ENCODE data around the gene FUBP3. TPM values are rescaled to one million over a fixed set of nuclear protein-coding genes. Genes with fewer than 3 reads are reported as not detected.

FUBP3 gene, protein sequence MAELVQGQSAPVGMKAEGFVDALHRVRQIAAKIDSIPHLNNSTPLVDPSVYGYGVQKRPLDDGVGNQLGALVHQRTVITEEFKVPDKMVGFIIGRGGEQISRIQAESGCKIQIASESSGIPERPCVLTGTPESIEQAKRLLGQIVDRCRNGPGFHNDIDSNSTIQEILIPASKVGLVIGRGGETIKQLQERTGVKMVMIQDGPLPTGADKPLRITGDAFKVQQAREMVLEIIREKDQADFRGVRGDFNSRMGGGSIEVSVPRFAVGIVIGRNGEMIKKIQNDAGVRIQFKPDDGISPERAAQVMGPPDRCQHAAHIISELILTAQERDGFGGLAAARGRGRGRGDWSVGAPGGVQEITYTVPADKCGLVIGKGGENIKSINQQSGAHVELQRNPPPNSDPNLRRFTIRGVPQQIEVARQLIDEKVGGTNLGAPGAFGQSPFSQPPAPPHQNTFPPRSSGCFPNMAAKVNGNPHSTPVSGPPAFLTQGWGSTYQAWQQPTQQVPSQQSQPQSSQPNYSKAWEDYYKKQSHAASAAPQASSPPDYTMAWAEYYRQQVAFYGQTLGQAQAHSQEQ
- total RNA-seq = 70.8 to 77.0 TPM (median 73.1 TPM) in 3 replicates

- DNase-seq (ENCODE audit: low spot score in 2 of 2, unreplicated experiment in 2 of 2) = peak; percentile 76 to 83
- no peaks in the 10 kb centered on the region for H3K36me3 Mint-ChIP-seq
- H3K4me1 Mint-ChIP-seq = peaks cover 23% of the 10 kb centered on the region
- H3K4me3 Mint-ChIP-seq = peak within 1 kb of the TSS; percentile 85
- no peak for TF ChIP-seq CTCF (IDR thresholded peaks at IDR 0.05; ENCODE audit: unreplicated experiment)
- H3K27ac Mint-ChIP-seq = peak within 1 kb of the TSS; percentile 92
- peaks cover 7% of the 10 kb centered on the region for H3K27me3 Mint-ChIP-seq (ENCODE audit: low read depth)
- H3K9me3 Mint-ChIP-seq = no peaks in the 10 kb centered on the region
Observed at GRCh38 chr9:130578865-130579737, at the start of gene FUBP3. Gene FUBP3 (plus strand): TSS chr9:130579577. CDS start chr9:130579681, 104 bp downstream.

- Mint-ChIP-seq H3K36me3 (no peaks in the 10 kb centered on the region), H3K4me1 (peaks cover 25% of the 10 kb centered on the region), H3K27me3 (ENCODE audit: low read depth) (peaks cover 3% of the 10 kb centered on the region), H3K27ac (peak overlapping the region; percentile 43), H3K4me3 (no peak overlapping the region), H3K9me3 (no peaks in the 10 kb centered on the region)
- TF ChIP-seq CTCF (IDR thresholded peaks at IDR 0.05; ENCODE audit: unreplicated experiment) = no peak
- DNase-seq (ENCODE audit: low spot score in 2 of 2, unreplicated experiment in 2 of 2) = no peak
Observed at GRCh38 chr9:130530938-130531337, 48.4 kb upstream of the FUBP3 start.

GRCh38 chr9:130531670-130532069 is 47.7 kb upstream of the FUBP3 start:
- no peak overlapping the region for H3K4me3 Mint-ChIP-seq
- TF ChIP-seq CTCF (IDR thresholded peaks at IDR 0.05; ENCODE audit: unreplicated experiment) = no peak
- no peaks in the 10 kb centered on the region for H3K36me3 Mint-ChIP-seq
- no peaks in the 10 kb centered on the region for H3K9me3 Mint-ChIP-seq
- peaks cover 4% of the 10 kb centered on the region for H3K27me3 Mint-ChIP-seq (ENCODE audit: low read depth)
- peaks cover 30% of the 10 kb centered on the region for H3K4me1 Mint-ChIP-seq
- DNase-seq (ENCODE audit: low spot score in 2 of 2, unreplicated experiment in 2 of 2) = no peak
- no peak overlapping the region for H3K27ac Mint-ChIP-seq

DNA sequence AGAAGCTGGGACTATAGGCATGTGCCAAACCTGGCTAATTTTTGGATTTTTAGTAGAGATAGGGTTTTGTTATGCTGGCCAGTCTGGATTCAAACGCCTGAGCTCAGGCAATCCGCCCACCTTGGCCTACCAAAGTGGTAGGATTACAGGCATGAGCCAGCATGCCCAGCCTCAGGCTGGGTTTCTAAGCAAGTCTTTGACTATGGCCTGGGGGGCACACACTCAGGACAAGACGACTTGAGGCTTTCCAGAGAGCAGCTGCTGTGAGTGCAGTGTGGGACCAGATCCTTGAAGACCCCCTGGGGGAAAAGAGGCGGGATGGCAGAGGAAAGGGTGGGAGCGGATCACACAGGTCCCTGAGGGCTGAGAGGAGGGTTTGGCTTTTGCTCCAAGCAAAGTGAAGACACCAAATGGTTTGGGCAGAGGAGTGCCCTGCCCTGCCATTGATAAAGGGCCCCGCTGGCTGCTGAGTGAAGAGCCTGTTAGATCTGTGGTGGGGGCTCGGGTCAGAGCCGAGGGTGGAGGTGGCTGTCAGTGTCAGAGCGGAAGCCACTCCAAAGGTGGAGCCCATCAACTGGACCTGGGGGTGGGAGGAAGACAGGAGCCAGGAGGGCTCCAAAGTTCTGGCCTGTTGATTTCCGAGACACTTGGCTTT is 46.8 kb upstream of the FUBP3 start:
- DNase-seq (ENCODE audit: low spot score in 2 of 2, unreplicated experiment in 2 of 2) = no peak
- Mint-ChIP-seq H3K27ac (no peak overlapping the region), H3K27me3 (ENCODE audit: low read depth) (peaks cover 8% of the 10 kb centered on the region), H3K4me1 (peaks cover 36% of the 10 kb centered on the region), H3K36me3 (no peaks in the 10 kb centered on the region), H3K9me3 (no peaks in the 10 kb centered on the region), H3K4me3 (no peak overlapping the region)
- no peak for TF ChIP-seq CTCF (IDR thresholded peaks at IDR 0.05; ENCODE audit: unreplicated experiment)

- peak in 1 of 2 experiments; percentile 59 for DNase-seq (ENCODE audit: low spot score in 2 of 2, unreplicated experiment in 2 of 2)
- Mint-ChIP-seq H3K27ac (peak overlapping the region; percentile 78), H3K9me3 (no peaks in the 10 kb centered on the region), H3K4me3 (peak overlapping the region; percentile 61), H3K36me3 (no peaks in the 10 kb centered on the region), H3K4me1 (peaks cover 55% of the 10 kb centered on the region), H3K27me3 (ENCODE audit: low read depth) (peaks cover 31% of the 10 kb centered on the region)
- TF ChIP-seq CTCF (IDR thresholded peaks at IDR 0.05; ENCODE audit: unreplicated experiment) = no peak
Observed at GRCh38 chr9:130535818-130536521, 43.4 kb upstream of the FUBP3 start.
